ENCODE data around the gene HIP1R.

DNA sequence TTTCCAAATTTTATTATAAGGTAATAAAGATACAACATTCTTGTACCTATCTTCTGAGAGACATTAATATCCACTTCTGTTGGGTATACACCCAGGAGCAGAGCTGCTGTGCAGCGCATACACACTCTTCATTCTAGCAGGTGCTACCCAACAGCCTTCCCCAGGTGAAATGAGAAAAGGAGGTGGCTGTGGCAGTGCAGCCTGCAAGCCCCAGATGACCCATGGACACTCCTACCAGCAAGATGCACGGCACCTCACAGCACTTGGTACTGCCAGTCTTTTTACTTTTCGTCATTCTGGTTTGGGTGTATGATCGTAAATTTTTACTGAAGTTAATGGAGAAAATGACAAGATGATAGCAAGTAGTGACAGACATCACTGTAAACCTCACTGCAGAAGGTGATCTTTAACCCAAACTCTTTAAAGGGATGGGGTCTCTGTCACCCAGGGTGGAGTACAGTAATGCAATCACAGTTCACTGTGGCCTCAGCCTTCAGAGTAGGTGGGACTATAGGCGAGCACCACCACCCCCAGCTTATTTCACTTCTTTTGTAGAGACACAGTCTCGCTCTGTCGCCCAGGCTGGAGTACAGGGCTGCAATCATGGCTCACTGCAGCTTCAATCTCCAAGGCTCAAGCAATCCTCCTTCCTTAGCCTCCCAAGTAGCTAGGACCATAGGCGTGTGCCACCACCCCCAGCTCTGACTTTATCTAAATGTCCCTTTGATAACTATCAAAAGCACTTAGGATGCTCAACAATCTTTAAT, 34.1 kb downstream of the HIP1R start:
- no peak for TF ChIP-seq POLR2A (IDR thresholded peaks at IDR 0.05; ENCODE audit: control extremely low read depth in 1 of 2, low read depth in 2 of 2, low read length in 2 of 2)
- TF ChIP-seq CEBPB (IDR thresholded peaks at IDR 0.05; ENCODE audit: low read depth, low read length): no peak
- TF ChIP-seq CTCF (IDR thresholded peaks at IDR 0.05; ENCODE audit: control extremely low read depth in 1 of 3, insufficient read depth in 1 of 3, low read depth in 1 of 3, low read length in 3 of 3): no peak
- no peak for TF ChIP-seq BRCA1 (IDR thresholded peaks at IDR 0.05; ENCODE audit: low read depth, low read length)
- TF ChIP-seq EZH2 (IDR thresholded peaks at IDR 0.05; ENCODE audit: low read depth, low read length, severe bottlenecking): no peak
- TF ChIP-seq KDM1A (IDR thresholded peaks at IDR 0.05; ENCODE audit: borderline replicate concordance, low read length): no peak
- no peak for TF ChIP-seq RFX5 (IDR thresholded peaks at IDR 0.05; ENCODE audit: borderline replicate concordance, low read depth, low read length)
